K562 (cell line): ENCODE measurements around the gene NAT9. TPM values are rescaled to one million over a fixed set of nuclear protein-coding genes. Genes with fewer than 3 reads are reported as not detected.

ENCODE experiments used
- ATAC-seq: fragments of 200-7000 bp; cut with Tn5 transposase; 3 replicates; pipeline ENCODE4 v1.9.1; 2020; ENCODE audit warnings: moderate library complexity
- BruUV-seq: library from RNA; stranded (reverse); fragments of 400-500 nt; replicated peaks from 2 replicates; lab custom pipeline; 2021; lab: Mats Ljungman, UMichigan
- CTCF ChIA-PET: fragments of 300-600 bp; formaldehyde crosslinking; extraction: SDS; loops from one replicate; lab custom pipeline; 2021; ENCODE audit warnings: low intra/inter-chr PET ratio; lab: Yijun Ruan, JAX
- POLR2A ChIA-PET: fragments of 300-600, 350-650 bp; sonication (Branson Sonifier 250); formaldehyde crosslinking; extraction: SDS; loops from one replicate; lab custom pipeline; 2021; ENCODE audit warnings: antibody characterized with exemption, inconsistent platforms; lab: Yijun Ruan, JAX
- DNase-seq, 4 experiments: peaks; one replicate each; pipeline versions ENCODE4 v3.0.0 to v3.0.0-alpha.2; 2011 to 2018; ENCODE audit warnings: low spot score in 3 of 4, mixed read lengths in 3 of 4; ENCODE audit errors: extremely low read depth in 1 of 4
- FAIRE-seq: peaks from 2 replicates; lab custom pipeline; 2011; peaks lifted over from hg19 to GRCh38; lab: Jason Lieb, UNC
- H2AFZ ChIP-seq: 2 replicates; pipeline ENCODE4 v1.6.0; 2011; ENCODE audit warnings: low read depth, low read length, control low read depth, inconsistent platforms
- H3K27ac ChIP-seq: fragments of 200-600 bp; 3 replicates; pipeline ENCODE4 v1.8.0; 2011; ENCODE audit warnings: low read depth, mild to moderate bottlenecking, control low read depth, inconsistent platforms, low read length, moderate library complexity, mixed read lengths; ENCODE audit errors: extremely low read depth
- H3K27me3 ChIP-seq, 2 experiments: fragments of 300-600 bp in 1 of 2; 2 replicates in 1 of 2; 3 replicates in 1 of 2; pipeline versions ENCODE4 v1.6.0 to v1.8.0; 2011; ENCODE audit warnings: inconsistent platforms in 2 of 2, low read length in 2 of 2, mild to moderate bottlenecking in 1 of 2, mixed read lengths in 1 of 2, moderate library complexity in 1 of 2; ENCODE audit not compliant: control insufficient read depth in 2 of 2, insufficient read depth in 2 of 2
- H3K36me3 ChIP-seq: fragments of 300-600 bp; 3 replicates; pipeline ENCODE4 v1.8.0; 2011; ENCODE audit warnings: mild to moderate bottlenecking, low read length, inconsistent platforms; ENCODE audit not compliant: control insufficient read depth, insufficient read depth
- H3K4me1 ChIP-seq, 2 experiments: fragments of 200-600 bp in 1 of 2; replicated peaks in 1 of 2; 2 replicates in 1 of 2; 3 replicates in 1 of 2; pipeline versions ENCODE4 v1.5.1 to v1.8.0; 2011; ENCODE audit warnings: inconsistent platforms in 2 of 2, low read length in 2 of 2, mild to moderate bottlenecking in 1 of 2, mixed read lengths in 1 of 2, moderate library complexity in 1 of 2; ENCODE audit not compliant: control insufficient read depth in 2 of 2, insufficient read depth in 2 of 2
- H3K4me2 ChIP-seq: 2 replicates; pipeline ENCODE4 v1.6.1; 2011; ENCODE audit warnings: low read length, control low read depth, inconsistent platforms, mixed read lengths; ENCODE audit not compliant: insufficient read depth
- H3K4me3 ChIP-seq: fragments of 200-600 bp; sonication (generic), shearing (Covaris generic); 2 replicates; pipeline ENCODE4 v1.5.1; 2016; ENCODE audit warnings: control low read depth, inconsistent platforms
- H3K79me2 ChIP-seq: fragments of 200-600 bp; 3 replicates; pipeline ENCODE4 v1.8.0; 2011; ENCODE audit warnings: low read length, inconsistent platforms; ENCODE audit not compliant: control insufficient read depth, insufficient read depth
- H3K9ac ChIP-seq, 2 experiments: 2 replicates each; pipeline versions ENCODE4 v1.6.0 to v1.6.1; 2011; ENCODE audit warnings: low read depth in 2 of 2, low read length in 2 of 2, control low read depth in 1 of 2, inconsistent platforms in 1 of 2, mild to moderate bottlenecking in 1 of 2, mixed read lengths in 1 of 2; ENCODE audit not compliant: insufficient read depth in 1 of 2
- H3K9me1 ChIP-seq: one replicate; pipeline ENCODE4 v1.6.0; 2011; ENCODE audit warnings: inconsistent platforms, mild to moderate bottlenecking, low read length, moderate library complexity; ENCODE audit not compliant: control insufficient read depth, insufficient read depth
- H3K9me3 ChIP-seq: replicated peaks from 2 replicates; pipeline ENCODE4 v1.5.1; 2011; ENCODE audit warnings: low read depth, low read length, inconsistent platforms; ENCODE audit not compliant: control insufficient read depth, insufficient read depth
- H4K20me1 ChIP-seq: replicated peaks from 2 replicates; pipeline ENCODE4 v1.6.1; 2011; ENCODE audit warnings: low read length, inconsistent platforms, mixed read lengths; ENCODE audit not compliant: control insufficient read depth, insufficient read depth
- ARID1B ChIP-seq: fragments of 450-650 bp; IDR thresholded peaks from 2 replicates; pipeline ENCODE4 v1.6.1; 2016; ENCODE audit warnings: antibody characterized with exemption, mild to moderate bottlenecking, inconsistent platforms
- BCL6 ChIP-seq: fragments of 250-450 bp; sonication (Bioruptor Pico); IDR thresholded peaks from 2 replicates; pipeline ENCODE4 v1.4.0; 2020
- CEBPG ChIP-seq, 3 experiments: fragments of 200-800 bp in 1 of 3; sonication (Bioruptor generic) in 1 of 3; sonication (generic) in 1 of 3; formaldehyde crosslinking in 1 of 3; IDR thresholded peaks in 2 of 3; conservative IDR thresholded peaks in 1 of 3; 2 replicates each; pipeline versions ENCODE4 v1.6.1 to v1.8.0; 2016 to 2022; ENCODE audit warnings: missing compliant biosample characterization in 2 of 3, missing genetic modification characterization in 2 of 3, mild to moderate bottlenecking in 1 of 3, missing genetic modification reagents in 1 of 3
- FIP1L1 ChIP-seq: fragments of 200-400 bp; formaldehyde crosslinking; IDR thresholded peaks from 2 replicates; pipeline ENCODE4 v1.6.1; 2018; ENCODE audit warnings: mild to moderate bottlenecking, low read depth, low read length; ENCODE audit not compliant: poor library complexity, severe bottlenecking
- HMG20A ChIP-seq: fragments of 450-650 bp; formaldehyde crosslinking; conservative IDR thresholded peaks from 2 replicates; pipeline ENCODE4 v1.4.0; 2020; ENCODE audit warnings: mild to moderate bottlenecking, mixed read lengths
- MBD2 ChIP-seq: sonication (generic); IDR thresholded peaks from 2 replicates; pipeline ENCODE4 v1.6.1; 2016; ENCODE audit warnings: low read depth, borderline replicate concordance
- POLR2AphosphoS2 ChIP-seq: IDR thresholded peaks from 2 replicates; pipeline ENCODE4 v1.6.1; 2012; ENCODE audit warnings: low read length, improper control_type of control experiment
- SREBF1 ChIP-seq: fragments of 150-350 bp; IDR thresholded peaks from 2 replicates; pipeline ENCODE4 v1.6.1; 2014; ENCODE audit warnings: antibody characterized with exemption, low read depth, low read length, borderline replicate concordance
- TAF1 ChIP-seq: IDR thresholded peaks from 2 replicates; pipeline ENCODE4 v1.6.1; 2011; ENCODE audit warnings: mild to moderate bottlenecking, low read length, moderate library complexity; ENCODE audit not compliant: insufficient read depth, control insufficient read depth, severe bottlenecking; ENCODE audit errors: extremely low read depth
- ZNF140 ChIP-seq: fragments of 250-450 bp; sonication (Bioruptor Pico); IDR thresholded peaks from 2 replicates; pipeline ENCODE4 v1.8.0; 2021; ENCODE audit warnings: moderate library complexity, mild to moderate bottlenecking, inconsistent platforms
- ZNF174 ChIP-seq: fragments of 250-450 bp; sonication (Bioruptor Pico); IDR thresholded peaks from 2 replicates; pipeline ENCODE4 v1.4.0; 2020; ENCODE audit warnings: mild to moderate bottlenecking
- ZNF197 ChIP-seq: fragments of 200-800 bp; sonication (Bioruptor generic); IDR thresholded peaks from 2 replicates; pipeline ENCODE4 v1.6.1; 2016; ENCODE audit warnings: low read depth, missing genetic modification characterization, missing compliant biosample characterization
- ZNF79 ChIP-seq: fragments of 250-450 bp; sonication (Bioruptor Pico); IDR thresholded peaks from 2 replicates; pipeline ENCODE4 v1.4.0; 2020; ENCODE audit warnings: low read depth, mild to moderate bottlenecking, moderate library complexity
- WGBS: fragments of 100-300 bp; shearing (Covaris generic); methylation state at CpG from one replicate; pipeline ENCODE4 v1.1.6; 2016; ENCODE audit warnings: low coverage, mixed read lengths; ENCODE audit not compliant: insufficient coverage; ENCODE audit errors: missing lambda C conversion rate; 5-methylcytosine and 5-hydroxymethylcytosine counted together
- in situ Hi-C: fragments of 300-500 bp; cut with MboI; formaldehyde crosslinking; loops from 4 replicates; pipeline ENCODE4 v1.15.0; 2018; ENCODE audit warnings: inconsistent platforms, mixed read lengths
- intact Hi-C: fragments of 100-400 bp; cut with micrococcal nuclease; formaldehyde crosslinking; loops from 2 replicates; pipeline ENCODE4 v1.14.2; 2022
- polyA plus RNA-seq, 8 experiments: library from polyadenylated mRNA; depleted of rRNA in 4 of 8; stranded (reverse) in 5 of 8; unstranded in 3 of 8; fragments of >200 nt; fragmentation: Nextera tagmentation in 2 of 8; fragmentation: Illumina TruSeq in 1 of 8; extraction: Ambion mirVana in 2 of 8; extraction: Trizol in 1 of 8; gene quantifications; 2 replicates each; pipeline versions ENCODE4 v1.2.1 to v1.2.3, GENCODE V29; 2011 to 2014; ENCODE audit warnings: inconsistent platforms in 1 of 8, missing spikeins in 1 of 8
- total RNA-seq, 7 experiments: library from RNA; depleted of rRNA in 6 of 7; stranded (reverse); fragments of >200 nt in 6 of 7; fragmentation: Illumina TruSeq in 2 of 7; extraction: Trizol in 2 of 7; gene quantifications; 2 replicates each; pipeline versions ENCODE4 v1.2.1 to v1.2.3, GENCODE V29; 2011 to 2021; ENCODE audit warnings: low replicate concordance in 1 of 7
- TF ChIP-seq, protein P1 (sequence below): fragments of 250-450 bp; sonication (Bioruptor Pico); IDR thresholded peaks from 2 replicates; pipeline ENCODE4 v1.4.0; 2020; ENCODE audit warnings: mild to moderate bottlenecking, moderate library complexity
- TF ChIP-seq, protein P2 (sequence below): fragments of 450-650 bp; IDR thresholded peaks from 2 replicates; pipeline ENCODE4 v1.6.1; 2016; ENCODE audit warnings: borderline replicate concordance
- TF ChIP-seq, protein P3 (sequence below), 2 experiments: fragments of 450-650 bp in 1 of 2; IDR thresholded peaks; 2 replicates each; pipeline ENCODE4 v1.6.1; 2011 to 2017; ENCODE audit warnings: low read depth in 2 of 2, antibody characterized with exemption in 1 of 2, borderline replicate concordance in 1 of 2, low read length in 1 of 2, mild to moderate bottlenecking in 1 of 2, mixed read lengths in 1 of 2; ENCODE audit not compliant: control insufficient read depth in 1 of 2

Gene NAT9
- total and polyA plus RNA-seq, 9 of the 15 experiments (the other 6 are each of a cell fraction or from before 2014, with no cell fraction given) = 4.2 to 63.6 (median 40.8) TPM

DNA sequence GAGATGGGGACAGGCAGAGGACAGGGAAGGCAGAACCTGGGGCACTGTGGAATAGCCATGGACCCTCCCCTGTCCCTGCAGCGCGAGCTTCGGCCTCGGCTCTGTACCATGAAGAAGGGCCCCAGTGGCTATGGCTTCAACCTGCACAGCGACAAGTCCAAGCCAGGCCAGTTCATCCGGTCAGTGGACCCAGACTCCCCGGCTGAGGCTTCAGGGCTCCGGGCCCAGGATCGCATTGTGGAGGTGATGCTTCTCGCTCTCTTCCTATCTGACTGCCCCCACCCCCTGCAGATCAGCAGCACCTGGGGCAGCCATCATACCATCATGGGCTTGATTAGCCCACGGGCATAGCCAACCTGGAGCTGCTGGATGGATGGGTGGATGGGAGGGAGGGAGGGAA lies 14.2 kb downstream of the NAT9 start:
- H3K36me3 ChIP-seq = peaks cover 22% of the 10 kb centered on the region; the same call in 2 of the 3 replicates
- in situ Hi-C loops = no loop called here
- BruUV-seq = no TSS peak
- intact Hi-C loops = no loop called here
- no peak for DNase-seq
- H2AFZ ChIP-seq = no peak overlapping the region
- H3K4me3 ChIP-seq = no peak overlapping the region
- TF ChIP-seq POLR2AphosphoS2 = no peak
- no peak for TF ChIP-seq ZNF79
- TF ChIP-seq, protein P1, sequence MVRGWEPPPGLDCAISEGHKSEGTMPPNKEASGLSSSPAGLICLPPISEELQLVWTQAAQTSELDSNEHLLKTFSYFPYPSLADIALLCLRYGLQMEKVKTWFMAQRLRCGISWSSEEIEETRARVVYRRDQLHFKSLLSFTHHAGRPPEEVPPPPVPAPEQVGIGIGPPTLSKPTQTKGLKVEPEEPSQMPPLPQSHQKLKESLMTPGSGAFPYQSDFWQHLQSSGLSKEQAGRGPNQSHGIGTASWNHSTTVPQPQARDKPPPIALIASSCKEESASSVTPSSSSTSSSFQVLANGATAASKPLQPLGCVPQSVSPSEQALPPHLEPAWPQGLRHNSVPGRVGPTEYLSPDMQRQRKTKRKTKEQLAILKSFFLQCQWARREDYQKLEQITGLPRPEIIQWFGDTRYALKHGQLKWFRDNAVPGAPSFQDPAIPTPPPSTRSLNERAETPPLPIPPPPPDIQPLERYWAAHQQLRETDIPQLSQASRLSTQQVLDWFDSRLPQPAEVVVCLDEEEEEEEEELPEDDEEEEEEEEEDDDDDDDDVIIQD (CRISPR knock-in tag) = no peak
- TF ChIP-seq CEBPG (CRISPR knock-in tag; IDR thresholded peaks at IDR 0.05) = no peak
- TF ChIP-seq CEBPG (tag; conservative IDR thresholded peaks at IDR 0.05 in 1 of 2, IDR thresholded peaks at IDR 0.05 in 1 of 2) = no peak
- TF ChIP-seq HMG20A = no peak
- TF ChIP-seq, protein P2, sequence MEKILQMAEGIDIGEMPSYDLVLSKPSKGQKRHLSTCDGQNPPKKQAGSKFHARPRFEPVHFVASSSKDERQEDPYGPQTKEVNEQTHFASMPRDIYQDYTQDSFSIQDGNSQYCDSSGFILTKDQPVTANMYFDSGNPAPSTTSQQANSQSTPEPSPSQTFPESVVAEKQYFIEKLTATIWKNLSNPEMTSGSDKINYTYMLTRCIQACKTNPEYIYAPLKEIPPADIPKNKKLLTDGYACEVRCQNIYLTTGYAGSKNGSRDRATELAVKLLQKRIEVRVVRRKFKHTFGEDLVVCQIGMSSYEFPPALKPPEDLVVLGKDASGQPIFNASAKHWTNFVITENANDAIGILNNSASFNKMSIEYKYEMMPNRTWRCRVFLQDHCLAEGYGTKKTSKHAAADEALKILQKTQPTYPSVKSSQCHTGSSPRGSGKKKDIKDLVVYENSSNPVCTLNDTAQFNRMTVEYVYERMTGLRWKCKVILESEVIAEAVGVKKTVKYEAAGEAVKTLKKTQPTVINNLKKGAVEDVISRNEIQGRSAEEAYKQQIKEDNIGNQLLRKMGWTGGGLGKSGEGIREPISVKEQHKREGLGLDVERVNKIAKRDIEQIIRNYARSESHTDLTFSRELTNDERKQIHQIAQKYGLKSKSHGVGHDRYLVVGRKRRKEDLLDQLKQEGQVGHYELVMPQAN = no peak
- TF ChIP-seq ZNF197 (CRISPR knock-in tag) = no peak
- TF ChIP-seq SREBF1 = no peak
- TF ChIP-seq, protein P3, sequence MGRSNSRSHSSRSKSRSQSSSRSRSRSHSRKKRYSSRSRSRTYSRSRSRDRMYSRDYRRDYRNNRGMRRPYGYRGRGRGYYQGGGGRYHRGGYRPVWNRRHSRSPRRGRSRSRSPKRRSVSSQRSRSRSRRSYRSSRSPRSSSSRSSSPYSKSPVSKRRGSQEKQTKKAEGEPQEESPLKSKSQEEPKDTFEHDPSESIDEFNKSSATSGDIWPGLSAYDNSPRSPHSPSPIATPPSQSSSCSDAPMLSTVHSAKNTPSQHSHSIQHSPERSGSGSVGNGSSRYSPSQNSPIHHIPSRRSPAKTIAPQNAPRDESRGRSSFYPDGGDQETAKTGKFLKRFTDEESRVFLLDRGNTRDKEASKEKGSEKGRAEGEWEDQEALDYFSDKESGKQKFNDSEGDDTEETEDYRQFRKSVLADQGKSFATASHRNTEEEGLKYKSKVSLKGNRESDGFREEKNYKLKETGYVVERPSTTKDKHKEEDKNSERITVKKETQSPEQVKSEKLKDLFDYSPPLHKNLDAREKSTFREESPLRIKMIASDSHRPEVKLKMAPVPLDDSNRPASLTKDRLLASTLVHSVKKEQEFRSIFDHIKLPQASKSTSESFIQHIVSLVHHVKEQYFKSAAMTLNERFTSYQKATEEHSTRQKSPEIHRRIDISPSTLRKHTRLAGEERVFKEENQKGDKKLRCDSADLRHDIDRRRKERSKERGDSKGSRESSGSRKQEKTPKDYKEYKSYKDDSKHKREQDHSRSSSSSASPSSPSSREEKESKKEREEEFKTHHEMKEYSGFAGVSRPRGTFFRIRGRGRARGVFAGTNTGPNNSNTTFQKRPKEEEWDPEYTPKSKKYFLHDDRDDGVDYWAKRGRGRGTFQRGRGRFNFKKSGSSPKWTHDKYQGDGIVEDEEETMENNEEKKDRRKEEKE (IDR thresholded peaks at IDR 0.05; ENCODE audit: borderline replicate concordance in 1 of 2, control insufficient read depth in 1 of 2, low read depth in 2 of 2, low read length in 1 of 2) = no peak
- no peak for TF ChIP-seq FIP1L1
- TF ChIP-seq ZNF174 (CRISPR knock-in tag) = no peak
- no peak for TF ChIP-seq MBD2
- no peak for TF ChIP-seq ZNF140 (CRISPR knock-in tag)
- no peak for TF ChIP-seq BCL6 (CRISPR knock-in tag)
- no peak for TF ChIP-seq ARID1B
- no peak for TF ChIP-seq TAF1
- H4K20me1 ChIP-seq = peaks cover 25% of the 10 kb centered on the region; the same call in 1 of the 2 replicates
- H3K27me3 ChIP-seq = no peaks in the 10 kb centered on the region
- no peaks in the 10 kb centered on the region for H3K9me3 ChIP-seq
- peaks cover 29 to 62% of the 10 kb centered on the region in 2 experiments for H3K4me1 ChIP-seq
- H3K9ac ChIP-seq = no peak overlapping the region; a peak in 1 of 4 replicates
- ATAC-seq = no peak
- peaks cover 46% of the 10 kb centered on the region for H3K79me2 ChIP-seq
- POLR2A ChIA-PET = interaction anchor here (1.4 kb wide), 1 partner anchor 9 kb away, joined by 3 read pairs; no protein-coding TSS in a partner anchor
- H3K27ac ChIP-seq = no peak overlapping the region
- CTCF ChIA-PET = no interaction called here
- H3K9me1 ChIP-seq = peaks cover 20% of the 10 kb centered on the region
- H3K4me2 ChIP-seq = no peak overlapping the region
- 96% methylated on average over 11 of the region's 11 CpGs for WGBS
- no peak for FAIRE-seq
